ENCODE results near the gene FAM118A. TPM values are rescaled to one million over a fixed set of nuclear protein-coding genes. Genes with fewer than 3 reads are reported as not detected.

FAM118A gene
- total and polyA plus RNA-seq, 2 of the 8 experiments (the other 6 are each of a cell fraction or from before 2014, with no cell fraction given) = 8.5 to 18.6 TPM

GRCh38 chr22:45280587-45280980, 29.1 kb upstream of the FAM118A start:
- no peak overlapping the region for H2BK5ac ChIP-seq (ENCODE audit: low read depth, low read length)
- no peak overlapping the region for H2AK5ac ChIP-seq (ENCODE audit: low read depth, low read length)
- FAIRE-seq = no peak
- H3K9me3 ChIP-seq (ENCODE audit: insufficient read depth in 2 of 2, low read depth in 1 of 2, low read length in 1 of 2) = no peaks in the 10 kb centered on the region
- H2BK12ac ChIP-seq (ENCODE audit: low read depth, low read length) = no peak overlapping the region
- POLR2A ChIA-PET (ENCODE audit: partially characterized antibody) = no interaction called here
- WGBS, 2 experiments (ENCODE audit: extremely low coverage in 1 of 2, insufficient coverage in 1 of 2, insufficient read length in 1 of 2, insufficient replicate concordance in 2 of 2, low coverage in 1 of 2, low lambda C conversion rate in 2 of 2, missing lambda C conversion rate in 1 of 2) = 92% methylated on average over 3 of the region's 3 CpGs; no CpG with 5 or more reads in 1 of the 2 experiments
- no peaks in the 10 kb centered on the region for H4K20me1 ChIP-seq (replicated peaks in 1 of 2; ENCODE audit: control insufficient read depth in 1 of 2, insufficient read depth in 2 of 2, low read length in 2 of 2)
- CTCF ChIA-PET (ENCODE audit: partially characterized antibody) = interaction anchor here (0.7 to 1.4 kb wide), 4 partner anchors 10 to 1084 kb away, joined by 3 to 7 read pairs (median 3); no protein-coding TSS in a partner anchor
- H3K9ac ChIP-seq (replicated peaks in 1 of 4; ENCODE audit: extremely low read depth in 1 of 4, low read depth in 3 of 4, low read length in 3 of 4) = no peak overlapping the region
- H3K79me1 ChIP-seq (ENCODE audit: low read depth, low read length) = no peaks in the 10 kb centered on the region
- no peak overlapping the region for H3K14ac ChIP-seq (ENCODE audit: insufficient read length)
- no peak overlapping the region for H2BK120ac ChIP-seq (replicated peaks; ENCODE audit: low read depth, low read length)
- H3K36me3 ChIP-seq (ENCODE audit: control insufficient read depth in 2 of 4, insufficient read depth in 4 of 4, low read length in 3 of 4) = no peaks in the 10 kb centered on the region
- H3K4me3 ChIP-seq (ENCODE audit: extremely low read depth in 1 of 4, insufficient read depth in 2 of 4, low read depth in 3 of 4, low read length in 4 of 4) = no peak overlapping the region
- no peak overlapping the region for H2BK20ac ChIP-seq (ENCODE audit: low read length)
- no peak overlapping the region for H3K23ac ChIP-seq (ENCODE audit: insufficient read length)
- H3K18ac ChIP-seq (ENCODE audit: extremely low read depth, low read length) = no peak overlapping the region
- no peak for TF ChIP-seq TCF12 (IDR thresholded peaks at IDR 0.05; ENCODE audit: low read depth, low read length)
- TF ChIP-seq EP300 (IDR thresholded peaks at IDR 0.05; ENCODE audit: borderline replicate concordance in 1 of 2, low read depth in 2 of 2, low read length in 2 of 2) = no peak
- TF ChIP-seq BACH1 (IDR thresholded peaks at IDR 0.05; ENCODE audit: low read length) = no peak
- TF ChIP-seq GABPA (IDR thresholded peaks at IDR 0.05; ENCODE audit: borderline replicate concordance, insufficient read depth, low read length) = no peak
- TF ChIP-seq NRF1 (IDR thresholded peaks at IDR 0.05; ENCODE audit: low read depth, low read length) = no peak
- TF ChIP-seq KDM4A (IDR thresholded peaks at IDR 0.05; ENCODE audit: low read depth, low read length, severe bottlenecking) = no peak
- TF ChIP-seq YY1 (IDR thresholded peaks at IDR 0.05; ENCODE audit: low read depth, low read length) = no peak
- TF ChIP-seq BCL11A (IDR thresholded peaks at IDR 0.05; ENCODE audit: low read depth in 2 of 2, low read length in 2 of 2) = no peak
- TF ChIP-seq MAFK (IDR thresholded peaks at IDR 0.05; ENCODE audit: low read depth, low read length) = no peak
- TF ChIP-seq RFX5 (IDR thresholded peaks at IDR 0.05; ENCODE audit: borderline replicate concordance, low read depth, low read length) = no peak
- TF ChIP-seq TAF1 (IDR thresholded peaks at IDR 0.05; ENCODE audit: low read depth, low read length) = no peak
- no peak for TF ChIP-seq HDAC2 (IDR thresholded peaks at IDR 0.05; ENCODE audit: borderline replicate concordance in 1 of 2, low read depth in 2 of 2, low read length in 2 of 2)
- TF ChIP-seq SP2 (IDR thresholded peaks at IDR 0.05; ENCODE audit: low read length) = no peak
- TF ChIP-seq CEBPB (IDR thresholded peaks at IDR 0.05; ENCODE audit: low read depth, low read length) = no peak
- TF ChIP-seq POLR2AphosphoS5 (IDR thresholded peaks at IDR 0.05; ENCODE audit: low read depth, low read length) = no peak
- H3K27ac ChIP-seq (ENCODE audit: low read depth, low read length) = no peak overlapping the region
- H4K91ac ChIP-seq (replicated peaks; ENCODE audit: insufficient read length, low read length) = no peak overlapping the region
- no peak overlapping the region for H2BK15ac ChIP-seq (ENCODE audit: low read length)
- H3K79me2 ChIP-seq (ENCODE audit: control insufficient read depth in 1 of 2, insufficient read depth in 2 of 2, low read length in 2 of 2) = no peaks in the 10 kb centered on the region
- peaks cover 0 to 6% (median 4%) of the 10 kb centered on the region in 4 experiments; a peak in 6 of 7 replicates for H3K4me1 ChIP-seq (replicated peaks in 1 of 4; ENCODE audit: control insufficient read depth in 3 of 4, insufficient read depth in 4 of 4, low read length in 3 of 4)
- no peak for DNase-seq (ENCODE audit: low read depth in 1 of 2, low spot score in 2 of 2)
- no peak overlapping the region for H2AFZ ChIP-seq (ENCODE audit: low read length)
- H3K4me2 ChIP-seq (ENCODE audit: insufficient read depth in 1 of 2, low read depth in 2 of 2, low read length in 2 of 2) = no peak overlapping the region
- no peak overlapping the region for H4K5ac ChIP-seq (ENCODE audit: insufficient read length, low read depth, low read length)
- peaks cover 7% of the 10 kb centered on the region for H3K23me2 ChIP-seq (ENCODE audit: low read depth, low read length)
- no peak overlapping the region for H4K8ac ChIP-seq (ENCODE audit: extremely low read depth, insufficient read depth, low read length)
- no peak overlapping the region for H3K56ac ChIP-seq (replicated peaks; ENCODE audit: insufficient read length, low read depth, low read length)
- no peak overlapping the region for H3K4ac ChIP-seq (replicated peaks; ENCODE audit: insufficient read length, low read depth, low read length)
- H3K27me3 ChIP-seq (replicated peaks in 1 of 4; ENCODE audit: control insufficient read depth in 3 of 4, extremely low read depth in 1 of 4, insufficient read depth in 3 of 4, low read length in 3 of 4) = peaks cover 0 to 7% (median 1%) of the 10 kb centered on the region in 4 experiments; a peak in 3 of 7 replicates
